HepG2 (cell line): ENCODE measurements around the gene NOC3L. TPM values are rescaled to one million over a fixed set of nuclear protein-coding genes. Genes with fewer than 3 reads are reported as not detected.

ENCODE experiments used
- ATAC-seq: fragments of 200-7000 bp; cut with Tn5 transposase; 3 replicates; pipeline ENCODE4 v1.9.1; 2020; ENCODE audit warnings: mild to moderate bottlenecking, moderate library complexity
- BruUV-seq: library from RNA; stranded (reverse); fragments of 400-500 nt; replicated peaks from 2 replicates; lab custom pipeline; 2021; lab: Mats Ljungman, UMichigan
- CTCF ChIA-PET: fragments of 300-600 bp; formaldehyde crosslinking; extraction: SDS; loops from one replicate; lab custom pipeline; 2021; ENCODE audit warnings: low total read pairs, inconsistent platforms, low intra/inter-chr PET ratio; lab: Yijun Ruan, JAX
- POLR2A ChIA-PET: fragments of 350-600 bp; sonication (Branson Sonifier 250); formaldehyde crosslinking; loops from one replicate; lab custom pipeline; 2020; ENCODE audit warnings: antibody characterized with exemption, inconsistent platforms; lab: Yijun Ruan, JAX
- DNase-seq: peaks from one replicate; pipeline ENCODE4 v3.0.0-alpha.2; 2015; ENCODE audit warnings: low spot score
- FAIRE-seq: peaks from 3 replicates; lab custom pipeline; 2011; peaks lifted over from hg19 to GRCh38; lab: Jason Lieb, UNC
- H2AFZ ChIP-seq: one replicate; pipeline ENCODE4 v1.6.1; 2011; ENCODE audit warnings: low read length, inconsistent platforms
- H3K27ac ChIP-seq: fragments of 300-600 bp; 3 replicates; pipeline ENCODE4 v1.8.0; 2011; ENCODE audit warnings: mixed run types, mild to moderate bottlenecking, mixed read lengths, low read length, inconsistent platforms; ENCODE audit not compliant: insufficient read depth; ENCODE audit errors: extremely low read length
- H3K27me3 ChIP-seq, 2 experiments: fragments of 200-600 bp in 1 of 2; 2 replicates in 1 of 2; 3 replicates in 1 of 2; pipeline versions ENCODE4 v1.6.0 to v1.8.0; 2011; ENCODE audit warnings: low read length in 2 of 2, mild to moderate bottlenecking in 2 of 2, moderate library complexity in 2 of 2, inconsistent platforms in 1 of 2; ENCODE audit not compliant: insufficient read depth in 2 of 2, control insufficient read depth in 1 of 2
- H3K36me3 ChIP-seq, 2 experiments: fragments of 200-600 bp in 1 of 2; replicated peaks in 1 of 2; 2 replicates in 1 of 2; 3 replicates in 1 of 2; pipeline versions ENCODE4 v1.5.1 to v1.8.0; 2011; ENCODE audit warnings: low read length in 2 of 2, inconsistent platforms in 1 of 2; ENCODE audit not compliant: insufficient read depth in 2 of 2, control insufficient read depth in 1 of 2
- H3K4me1 ChIP-seq: 2 replicates; pipeline ENCODE4 v1.5.1; 2012; ENCODE audit warnings: low read length, inconsistent platforms; ENCODE audit not compliant: insufficient read depth
- H3K4me2 ChIP-seq: 2 replicates; pipeline ENCODE4 v1.6.0; 2011; ENCODE audit warnings: low read depth, low read length, inconsistent platforms
- H3K4me3 ChIP-seq, 3 experiments: fragments of 200-600 bp in 1 of 3; sonication (generic), shearing (Covaris generic) in 1 of 3; replicated peaks in 1 of 3; 2 replicates each; pipeline ENCODE4 v1.5.1; 2011 to 2016; ENCODE audit warnings: low read length in 3 of 3, inconsistent platforms in 2 of 3, low read depth in 2 of 3, mild to moderate bottlenecking in 2 of 3, control low read depth in 1 of 3, mixed read lengths in 1 of 3; ENCODE audit not compliant: insufficient read depth in 1 of 3
- H3K79me2 ChIP-seq: one replicate; pipeline ENCODE4 v1.6.1; 2011; ENCODE audit warnings: low read length, inconsistent platforms; ENCODE audit not compliant: insufficient read depth
- H3K9ac ChIP-seq: 2 replicates; pipeline ENCODE4 v1.6.0; 2011; ENCODE audit warnings: mild to moderate bottlenecking, low read depth, low read length, inconsistent platforms; ENCODE audit not compliant: insufficient read depth
- H3K9me3 ChIP-seq: 2 replicates; pipeline ENCODE4 v1.5.1; 2012; ENCODE audit warnings: mild to moderate bottlenecking, low read length
- H4K20me1 ChIP-seq: 2 replicates; pipeline ENCODE4 v1.6.0; 2011; ENCODE audit warnings: inconsistent platforms, mild to moderate bottlenecking, low read length, moderate library complexity; ENCODE audit not compliant: insufficient read depth
- JUN ChIP-seq: sonication (generic); formaldehyde crosslinking; IDR thresholded peaks from 2 replicates; pipeline ENCODE4 v1.4.0; 2020; ENCODE audit warnings: mild to moderate bottlenecking, missing genetic modification reagents
- KLF12 ChIP-seq: sonication (generic); formaldehyde crosslinking; IDR thresholded peaks from 2 replicates; pipeline ENCODE4 v1.4.0; 2020; ENCODE audit warnings: missing genetic modification reagents, borderline replicate concordance
- NKX3-1 ChIP-seq: sonication (generic); formaldehyde crosslinking; IDR thresholded peaks from 2 replicates; pipeline ENCODE4 v1.5.0; 2020; ENCODE audit warnings: missing genetic modification reagents
- SOX13 ChIP-seq, 3 experiments: fragments of 450-650 bp in 1 of 3; sonication (generic) in 1 of 3; formaldehyde crosslinking in 1 of 3; IDR thresholded peaks in 2 of 3; conservative IDR thresholded peaks in 1 of 3; 2 replicates each; pipeline versions ENCODE4 v1.5.0 to v1.6.1; 2016 to 2020; ENCODE audit warnings: antibody characterized with exemption in 1 of 3, mild to moderate bottlenecking in 1 of 3, missing compliant biosample characterization in 1 of 3, missing genetic modification reagents in 1 of 3, moderate library complexity in 1 of 3
- SPEN ChIP-seq: sonication (generic); formaldehyde crosslinking; IDR thresholded peaks from 2 replicates; pipeline ENCODE4 v1.5.1; 2020; ENCODE audit warnings: low read depth, mild to moderate bottlenecking, missing genetic modification reagents
- SRSF1 ChIP-seq: fragments of 200-400 bp; formaldehyde crosslinking; optimal IDR thresholded peaks from 2 replicates; pipeline ENCODE3; 2017; ENCODE audit warnings: mild to moderate bottlenecking, low read depth, low read length, moderate library complexity
- SRSF9 ChIP-seq: fragments of 200-400 bp; formaldehyde crosslinking; IDR thresholded peaks from 2 replicates; pipeline ENCODE4 v1.6.1; 2018; ENCODE audit warnings: borderline replicate concordance, mild to moderate bottlenecking, low read depth, low read length; ENCODE audit not compliant: insufficient read depth, poor library complexity, severe bottlenecking
- TAF1 ChIP-seq: sonication (generic); formaldehyde crosslinking; IDR thresholded peaks from 2 replicates; pipeline ENCODE4 v1.4.0; 2020; ENCODE audit warnings: missing genetic modification reagents
- ZFY ChIP-seq: sonication (generic); formaldehyde crosslinking; IDR thresholded peaks from 2 replicates; pipeline ENCODE4 v1.4.0; 2020; ENCODE audit warnings: missing genetic modification reagents
- ZNF430 ChIP-seq: sonication (generic); formaldehyde crosslinking; IDR thresholded peaks from 2 replicates; pipeline ENCODE4 v1.9.0; 2021; ENCODE audit warnings: mild to moderate bottlenecking, missing genetic modification reagents
- ZNF549 ChIP-seq: sonication (generic); formaldehyde crosslinking; IDR thresholded peaks from 2 replicates; pipeline ENCODE4 v1.5.0; 2020; ENCODE audit warnings: missing genetic modification reagents
- ZNF607 ChIP-seq: sonication (generic); formaldehyde crosslinking; IDR thresholded peaks from 2 replicates; pipeline ENCODE4 v1.5.1; 2020; ENCODE audit warnings: missing genetic modification reagents, mild to moderate bottlenecking, borderline replicate concordance
- WGBS: methylation state at CpG from one replicate; pipeline ENCODE4 v1.1.6; 2017; ENCODE audit warnings: low lambda C conversion rate; 5-methylcytosine and 5-hydroxymethylcytosine counted together
- in situ Hi-C: cut with HindIII; loops from 2 replicates; pipeline ENCODE4 v1.10.0; 2017; ENCODE audit warnings: low pct_unique_long_range_greater_than_20kb; ENCODE audit not compliant: extremely low pct_ligation_motif_present
- intact Hi-C: fragments of 100-400 bp; cut with micrococcal nuclease; formaldehyde crosslinking; loops from one replicate; pipeline ENCODE4 v1.10.0; 2022; ENCODE audit not compliant: unreplicated experiment
- polyA plus RNA-seq, 8 experiments: library from polyadenylated mRNA; depleted of rRNA in 3 of 8; stranded (reverse) in 7 of 8; unstranded in 1 of 8; fragments of >200 nt; fragmentation: Illumina TruSeq in 4 of 8; extraction: Trizol in 4 of 8; gene quantifications; 2 replicates each; pipeline versions ENCODE4 v1.2.1 to v1.2.3, GENCODE V29; 2011 to 2016; ENCODE audit warnings: low read depth in 4 of 8, missing spikeins in 1 of 8, mixed read lengths in 1 of 8; ENCODE audit not compliant: insufficient read depth in 1 of 8
- total RNA-seq, 5 experiments: library from RNA; depleted of rRNA; stranded (reverse); fragments of >200 nt; fragmentation: Illumina TruSeq; extraction: Trizol; gene quantifications; 2 replicates each; pipeline ENCODE4 v1.2.3, GENCODE V29; 2016; ENCODE audit warnings: low read depth in 1 of 5
- TF ChIP-seq, protein P1 (sequence below), 2 experiments: sonication (generic) in 1 of 2; formaldehyde crosslinking in 1 of 2; IDR thresholded peaks; 2 replicates each; pipeline versions ENCODE4 v1.6.1 to v1.9.0; 2014 to 2022; ENCODE audit warnings: antibody characterized with exemption in 1 of 2, borderline replicate concordance in 1 of 2, inconsistent platforms in 1 of 2, low read depth in 1 of 2, missing genetic modification reagents in 1 of 2
- TF ChIP-seq, protein P2 (sequence below): sonication (generic); formaldehyde crosslinking; IDR thresholded peaks from 2 replicates; pipeline ENCODE4 v1.4.0; 2020; ENCODE audit warnings: missing genetic modification reagents

NOC3L gene
- total and polyA plus RNA-seq, 2 of the 13 experiments (the other 11 are each of a cell fraction or from before 2014, with no cell fraction given): 7.8 to 36.6 TPM

DNA sequence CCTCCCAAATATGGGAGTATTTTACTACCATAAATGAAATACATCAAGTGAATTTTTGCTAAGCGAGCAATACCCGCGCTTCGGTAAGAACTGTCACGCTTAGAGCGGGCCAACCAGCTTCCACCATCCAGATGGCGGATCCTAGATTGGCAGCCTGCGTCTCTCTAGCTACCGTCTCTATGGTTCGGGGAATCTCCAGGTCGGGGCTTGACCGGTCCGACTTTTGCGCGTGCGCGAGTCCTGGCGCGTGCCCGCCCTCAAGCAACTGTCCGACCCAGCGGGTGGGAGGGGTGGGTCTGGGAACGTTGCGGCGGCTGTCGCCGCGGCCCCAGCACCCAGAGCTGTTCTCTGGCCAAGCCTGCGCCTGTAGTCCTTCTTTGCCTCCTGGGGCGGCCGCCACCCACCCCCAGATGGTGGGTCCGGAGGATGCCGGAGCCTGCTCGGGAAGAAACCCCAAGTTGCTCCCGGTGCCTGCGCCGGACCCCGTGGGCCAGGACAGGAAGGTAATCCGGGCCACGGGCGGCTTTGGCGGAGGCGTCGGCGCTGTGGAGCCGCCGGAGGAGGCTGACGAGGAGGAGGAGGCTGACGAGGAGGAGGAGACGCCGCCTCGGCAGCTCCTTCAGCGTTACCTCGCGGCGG lies 39.6 kb upstream of the NOC3L start, which contains the start of gene TBC1D12:
Gene TBC1D12 (plus strand): TSS at position 338 of the 639 bp plus-strand sequence. CDS start 73 bp downstream, at position 411.
- no peaks in the 10 kb centered on the region; a peak in 1 of 5 replicates for H3K27me3 ChIP-seq
- intact Hi-C loops (loop anchor here (1.0 to 5.0 kb wide), 2 partner anchors 40 kb away; partner anchors contain the start of gene NOC3L), in situ Hi-C loops (loop anchor here (5.0 kb wide), 1 partner anchor 40 kb away; the partner anchor contains the start of gene NOC3L)
- ChIA-PET CTCF (no interaction called here), POLR2A (interaction anchor here (0.7 to 1.7 kb wide), 5 partner anchors 11 to 82 kb away, joined by 3 to 23 read pairs (median 4); partner anchors contain the start of gene NOC3L)
- peaks cover 55% of the 10 kb centered on the region for H3K4me1 ChIP-seq
- H3K9ac ChIP-seq: peak within 1 kb of the TSS; percentile 87
- H3K4me2 ChIP-seq: peak within 1 kb of the TSS; percentile 97
- H3K4me3 ChIP-seq: peak within 1 kb of the TSS; percentile 92 to 97 (median 95)
- peak within 1 kb of the TSS; percentile 98 for H2AFZ ChIP-seq
- peak; percentile 84 for ATAC-seq
- no TSS peak for BruUV-seq
- H3K79me2 ChIP-seq: peaks cover 34% of the 10 kb centered on the region
- H3K27ac ChIP-seq: peak within 1 kb of the TSS; percentile 92
- H3K9me3 ChIP-seq: no peaks in the 10 kb centered on the region
- H4K20me1 ChIP-seq: peaks cover 3% of the 10 kb centered on the region; the same call in 1 of the 2 replicates
- H3K36me3 ChIP-seq: no peaks in the 10 kb centered on the region
- FAIRE-seq: peak; percentile 85
- WGBS: 3% methylated on average over 12 of the region's 56 CpGs
- peak; percentile 93 for DNase-seq
- TF ChIP-seq ZNF549 (CRISPR knock-in tag): no peak
- no peak for TF ChIP-seq KLF12
- peak; percentile 77 for TF ChIP-seq TAF1 (CRISPR knock-in tag)
- TF ChIP-seq SRSF1: peak; percentile 34
- TF ChIP-seq ZNF430 (CRISPR knock-in tag): no peak
- TF ChIP-seq, protein P1, sequence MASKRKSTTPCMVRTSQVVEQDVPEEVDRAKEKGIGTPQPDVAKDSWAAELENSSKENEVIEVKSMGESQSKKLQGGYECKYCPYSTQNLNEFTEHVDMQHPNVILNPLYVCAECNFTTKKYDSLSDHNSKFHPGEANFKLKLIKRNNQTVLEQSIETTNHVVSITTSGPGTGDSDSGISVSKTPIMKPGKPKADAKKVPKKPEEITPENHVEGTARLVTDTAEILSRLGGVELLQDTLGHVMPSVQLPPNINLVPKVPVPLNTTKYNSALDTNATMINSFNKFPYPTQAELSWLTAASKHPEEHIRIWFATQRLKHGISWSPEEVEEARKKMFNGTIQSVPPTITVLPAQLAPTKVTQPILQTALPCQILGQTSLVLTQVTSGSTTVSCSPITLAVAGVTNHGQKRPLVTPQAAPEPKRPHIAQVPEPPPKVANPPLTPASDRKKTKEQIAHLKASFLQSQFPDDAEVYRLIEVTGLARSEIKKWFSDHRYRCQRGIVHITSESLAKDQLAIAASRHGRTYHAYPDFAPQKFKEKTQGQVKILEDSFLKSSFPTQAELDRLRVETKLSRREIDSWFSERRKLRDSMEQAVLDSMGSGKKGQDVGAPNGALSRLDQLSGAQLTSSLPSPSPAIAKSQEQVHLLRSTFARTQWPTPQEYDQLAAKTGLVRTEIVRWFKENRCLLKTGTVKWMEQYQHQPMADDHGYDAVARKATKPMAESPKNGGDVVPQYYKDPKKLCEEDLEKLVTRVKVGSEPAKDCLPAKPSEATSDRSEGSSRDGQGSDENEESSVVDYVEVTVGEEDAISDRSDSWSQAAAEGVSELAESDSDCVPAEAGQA (IDR thresholded peaks at IDR 0.05; ENCODE audit: low read depth): no peak
- TF ChIP-seq, protein P1 (CRISPR knock-in tag; IDR thresholded peaks at IDR 0.05; ENCODE audit: borderline replicate concordance): no peak
- TF ChIP-seq ZFY (CRISPR knock-in tag): peak; percentile 77
- no peak for TF ChIP-seq JUN (CRISPR knock-in tag)
- no peak for TF ChIP-seq SRSF9
- 0 out of 2 replicates have a peak, but pooled peaks have one; percentile 24 for TF ChIP-seq ZNF607 (CRISPR knock-in tag)
- TF ChIP-seq SPEN: peak; percentile 68
- TF ChIP-seq, protein P2, sequence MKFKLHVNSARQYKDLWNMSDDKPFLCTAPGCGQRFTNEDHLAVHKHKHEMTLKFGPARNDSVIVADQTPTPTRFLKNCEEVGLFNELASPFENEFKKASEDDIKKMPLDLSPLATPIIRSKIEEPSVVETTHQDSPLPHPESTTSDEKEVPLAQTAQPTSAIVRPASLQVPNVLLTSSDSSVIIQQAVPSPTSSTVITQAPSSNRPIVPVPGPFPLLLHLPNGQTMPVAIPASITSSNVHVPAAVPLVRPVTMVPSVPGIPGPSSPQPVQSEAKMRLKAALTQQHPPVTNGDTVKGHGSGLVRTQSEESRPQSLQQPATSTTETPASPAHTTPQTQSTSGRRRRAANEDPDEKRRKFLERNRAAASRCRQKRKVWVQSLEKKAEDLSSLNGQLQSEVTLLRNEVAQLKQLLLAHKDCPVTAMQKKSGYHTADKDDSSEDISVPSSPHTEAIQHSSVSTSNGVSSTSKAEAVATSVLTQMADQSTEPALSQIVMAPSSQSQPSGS (CRISPR knock-in tag): peak; percentile 28; the same call in 1 of the 2 replicates
- TF ChIP-seq NKX3-1: 0 out of 2 replicates have a peak, but pooled peaks have one; percentile 46
- no peak for TF ChIP-seq SOX13 (IDR thresholded peaks at IDR 0.05)
- TF ChIP-seq SOX13 (CRISPR knock-in tag; conservative IDR thresholded peaks at IDR 0.05 in 1 of 2, IDR thresholded peaks at IDR 0.05 in 1 of 2): no peak
